ENCODE measurements around the gene CLEC3A.

The CLEC3A gene

GRCh38 chr16:78034530-78034929 is 12.2 kb downstream of the CLEC3A start:
- peaks cover 13% of the 10 kb centered on the region for H3K27me3 ChIP-seq (ENCODE audit: control insufficient read depth, low read length)
- no peaks in the 10 kb centered on the region for H3K4me1 ChIP-seq (ENCODE audit: control insufficient read depth, low read length)
- H3K9me2 ChIP-seq (replicated peaks; ENCODE audit: control insufficient read depth, low read length) = no peaks in the 10 kb centered on the region; the same call in 1 of the 2 replicates
- no peaks in the 10 kb centered on the region for H4K20me1 ChIP-seq (ENCODE audit: control insufficient read depth, insufficient read depth, low read depth, low read length)
- no peak overlapping the region for H3K4me3 ChIP-seq (ENCODE audit: low read length)
- TF ChIP-seq EZH2phosphoT487 (IDR thresholded peaks at IDR 0.05; ENCODE audit: borderline replicate concordance, low read length) = no peak
- TF ChIP-seq, protein P1, sequence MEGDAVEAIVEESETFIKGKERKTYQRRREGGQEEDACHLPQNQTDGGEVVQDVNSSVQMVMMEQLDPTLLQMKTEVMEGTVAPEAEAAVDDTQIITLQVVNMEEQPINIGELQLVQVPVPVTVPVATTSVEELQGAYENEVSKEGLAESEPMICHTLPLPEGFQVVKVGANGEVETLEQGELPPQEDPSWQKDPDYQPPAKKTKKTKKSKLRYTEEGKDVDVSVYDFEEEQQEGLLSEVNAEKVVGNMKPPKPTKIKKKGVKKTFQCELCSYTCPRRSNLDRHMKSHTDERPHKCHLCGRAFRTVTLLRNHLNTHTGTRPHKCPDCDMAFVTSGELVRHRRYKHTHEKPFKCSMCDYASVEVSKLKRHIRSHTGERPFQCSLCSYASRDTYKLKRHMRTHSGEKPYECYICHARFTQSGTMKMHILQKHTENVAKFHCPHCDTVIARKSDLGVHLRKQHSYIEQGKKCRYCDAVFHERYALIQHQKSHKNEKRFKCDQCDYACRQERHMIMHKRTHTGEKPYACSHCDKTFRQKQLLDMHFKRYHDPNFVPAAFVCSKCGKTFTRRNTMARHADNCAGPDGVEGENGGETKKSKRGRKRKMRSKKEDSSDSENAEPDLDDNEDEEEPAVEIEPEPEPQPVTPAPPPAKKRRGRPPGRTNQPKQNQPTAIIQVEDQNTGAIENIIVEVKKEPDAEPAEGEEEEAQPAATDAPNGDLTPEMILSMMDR (IDR thresholded peaks at IDR 0.05; ENCODE audit: low read depth, low read length, poor library complexity, severe bottlenecking) = no peak
- H3F3A ChIP-seq (ENCODE audit: control insufficient read depth, insufficient read depth) = no peaks in the 10 kb centered on the region
- no peak overlapping the region for H3K4me2 ChIP-seq (ENCODE audit: low read length)
- H3K27ac ChIP-seq (ENCODE audit: low read depth, low read length) = no peak overlapping the region
- H3K36me3 ChIP-seq (ENCODE audit: control insufficient read depth, low read length) = no peaks in the 10 kb centered on the region
- no peaks in the 10 kb centered on the region for H3K9me3 ChIP-seq (ENCODE audit: control insufficient read depth, insufficient read depth, low read length)
- no peaks in the 10 kb centered on the region for H3K79me2 ChIP-seq (ENCODE audit: control insufficient read depth, low read length)

- H4K20me1 ChIP-seq (ENCODE audit: control insufficient read depth, insufficient read depth, low read depth, low read length) = no peaks in the 10 kb centered on the region
- no peaks in the 10 kb centered on the region; the same call in 1 of the 2 replicates for H3K9me2 ChIP-seq (replicated peaks; ENCODE audit: control insufficient read depth, low read length)
- peaks cover 13% of the 10 kb centered on the region for H3K27me3 ChIP-seq (ENCODE audit: control insufficient read depth, low read length)
- no peaks in the 10 kb centered on the region for H3K36me3 ChIP-seq (ENCODE audit: control insufficient read depth, low read length)
- no peak for TF ChIP-seq EZH2phosphoT487 (IDR thresholded peaks at IDR 0.05; ENCODE audit: borderline replicate concordance, low read length)
- TF ChIP-seq, protein P1 (IDR thresholded peaks at IDR 0.05; ENCODE audit: low read depth, low read length, poor library complexity, severe bottlenecking) = no peak
- H3K4me2 ChIP-seq (ENCODE audit: low read length) = no peak overlapping the region
- no peak overlapping the region for H3K4me3 ChIP-seq (ENCODE audit: low read length)
- no peaks in the 10 kb centered on the region for H3K79me2 ChIP-seq (ENCODE audit: control insufficient read depth, low read length)
- H3K4me1 ChIP-seq (ENCODE audit: control insufficient read depth, low read length) = no peaks in the 10 kb centered on the region
- no peak overlapping the region for H3K27ac ChIP-seq (ENCODE audit: low read depth, low read length)
- no peaks in the 10 kb centered on the region for H3F3A ChIP-seq (ENCODE audit: control insufficient read depth, insufficient read depth)
- no peaks in the 10 kb centered on the region for H3K9me3 ChIP-seq (ENCODE audit: control insufficient read depth, insufficient read depth, low read length)
Measured at GRCh38 chr16:78035012-78035411, 12.7 kb downstream of the CLEC3A start.

DNA sequence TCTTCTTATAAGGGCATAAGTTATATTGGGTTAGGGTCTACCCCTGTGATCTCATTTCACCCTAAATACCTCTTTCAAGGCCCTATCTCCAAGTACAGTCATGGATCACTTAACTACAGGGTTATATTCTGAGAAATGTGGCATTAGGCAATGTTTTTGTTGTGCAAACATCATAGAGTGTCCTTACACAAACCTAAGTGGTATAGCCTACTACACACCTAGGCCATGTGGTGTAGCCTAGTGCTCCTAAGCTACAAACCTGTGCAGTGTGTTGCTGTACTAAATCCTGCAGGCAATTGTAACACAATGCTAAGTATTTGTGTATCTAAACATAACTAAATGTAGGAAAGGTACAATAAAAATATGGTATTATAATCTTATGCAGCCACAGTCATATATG is 18.0 kb downstream of the CLEC3A start:
- no peak overlapping the region for H3K4me3 ChIP-seq (ENCODE audit: low read length)

More for the DNA sequence above, 18.0 kb downstream of the CLEC3A start:
- Histone ChIP-seq H3K4me1 (ENCODE audit: control insufficient read depth, low read length) (no peaks in the 10 kb centered on the region), H3K79me2 (ENCODE audit: control insufficient read depth, low read length) (no peaks in the 10 kb centered on the region), H3K9me2 (replicated peaks; ENCODE audit: control insufficient read depth, low read length) (no peaks in the 10 kb centered on the region; the same call in 1 of the 2 replicates), H3K9me3 (ENCODE audit: control insufficient read depth, insufficient read depth, low read length) (no peaks in the 10 kb centered on the region), H3K4me2 (ENCODE audit: low read length) (no peak overlapping the region), H4K20me1 (ENCODE audit: control insufficient read depth, insufficient read depth, low read depth, low read length) (no peaks in the 10 kb centered on the region), H3K27me3 (ENCODE audit: control insufficient read depth, low read length) (peaks cover 11% of the 10 kb centered on the region; the same call in 1 of the 2 replicates), H3F3A (ENCODE audit: control insufficient read depth, insufficient read depth) (no peaks in the 10 kb centered on the region), H3K27ac (ENCODE audit: low read depth, low read length) (no peak overlapping the region), H3K36me3 (ENCODE audit: control insufficient read depth, low read length) (no peaks in the 10 kb centered on the region)
- TF ChIP-seq EZH2phosphoT487 (IDR thresholded peaks at IDR 0.05; ENCODE audit: borderline replicate concordance, low read length) = no peak
- TF ChIP-seq, protein P1 (IDR thresholded peaks at IDR 0.05; ENCODE audit: low read depth, low read length, poor library complexity, severe bottlenecking) = no peak
